ENCODE measurements around the gene ELMO1.

Gene ELMO1

GRCh38 chr7:37430640-37431039, 18.0 kb downstream of the ELMO1 start:
- no peak for DNase-seq

- no peak for DNase-seq
Observed at GRCh38 chr7:37430171-37430570, 18.5 kb downstream of the ELMO1 start.

- DNase-seq: no peak
Observed at GRCh38 chr7:37429435-37429791, 19.3 kb downstream of the ELMO1 start.

- no peak for DNase-seq
Observed at GRCh38 chr7:37428681-37429434, 19.8 kb downstream of the ELMO1 start.

- no peak for DNase-seq
Observed at GRCh38 chr7:37427276-37427940, 21.3 kb downstream of the ELMO1 start.

GRCh38 chr7:37425498-37425897, 23.2 kb downstream of the ELMO1 start:
- DNase-seq: no peak

- DNase-seq: no peak
Observed at GRCh38 chr7:37424995-37425394, 23.7 kb downstream of the ELMO1 start.

- DNase-seq: no peak
Observed at GRCh38 chr7:37424521-37424920, 24.1 kb downstream of the ELMO1 start.

- no peak for DNase-seq
Observed at GRCh38 chr7:37421861-37422500, 26.7 kb downstream of the ELMO1 start.

- no peak for DNase-seq
Observed at GRCh38 chr7:37420946-37421695, 27.5 kb downstream of the ELMO1 start.

- DNase-seq: no peak
Observed at GRCh38 chr7:37419496-37419895, 29.2 kb downstream of the ELMO1 start.

- no peak for DNase-seq
Observed at GRCh38 chr7:37418381-37418780, 30.3 kb downstream of the ELMO1 start.

- DNase-seq: no peak
Observed at GRCh38 chr7:37417107-37417474, 31.6 kb downstream of the ELMO1 start.

- no peak for DNase-seq
Observed at GRCh38 chr7:37416378-37417106, 32.1 kb downstream of the ELMO1 start.

GRCh38 chr7:37415629-37416028, 33.0 kb downstream of the ELMO1 start:
- DNase-seq: no peak

GRCh38 chr7:37414352-37414983, 34.2 kb downstream of the ELMO1 start:
- DNase-seq: no peak

GRCh38 chr7:37411444-37412034, 37.1 kb downstream of the ELMO1 start:
- DNase-seq: no peak

GRCh38 chr7:37410305-37411229, 38.1 kb downstream of the ELMO1 start:
- DNase-seq: no peak

- no peak for DNase-seq
Observed at GRCh38 chr7:37409461-37409860, 39.2 kb downstream of the ELMO1 start.

All from right kidney (tissue), 1 donor.